Panc1 (cell line): ENCODE results near the gene SAT1.

ENCODE experiments used
- CTCF ChIP-seq: fragments of 450-650 bp; IDR thresholded peaks from 2 replicates; pipeline ENCODE4 v1.5.1; 2017; ENCODE audit warnings: mild to moderate bottlenecking
- POLR2AphosphoS5 ChIP-seq: IDR thresholded peaks from 2 replicates; pipeline ENCODE4 v1.6.1; 2012; ENCODE audit warnings: mild to moderate bottlenecking, low read depth, low read length, moderate library complexity

DNA sequence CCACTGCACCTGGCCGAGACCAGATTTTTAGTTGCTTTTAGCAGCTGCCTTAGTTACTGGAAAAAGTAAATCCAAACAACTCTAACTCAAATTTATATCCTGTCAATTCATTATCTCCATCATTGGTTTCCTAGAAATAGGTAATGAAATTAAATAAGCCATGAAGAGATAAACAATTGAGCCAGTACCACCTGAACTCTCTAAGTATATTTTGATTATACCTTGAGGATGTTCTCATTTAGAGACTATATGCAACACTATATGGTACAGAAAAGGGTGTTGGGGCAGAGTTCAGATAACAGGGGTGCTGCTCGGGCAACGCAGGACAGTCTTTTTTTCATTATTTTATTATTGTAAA, 35.0 kb downstream of the SAT1 start:
- TF ChIP-seq CTCF, result no peak
- no peak for TF ChIP-seq POLR2AphosphoS5
